ENCODE measurements around the gene SLC4A9. TPM values are rescaled to one million over a fixed set of nuclear protein-coding genes. Genes with fewer than 3 reads are reported as not detected.

SLC4A9 gene, protein sequence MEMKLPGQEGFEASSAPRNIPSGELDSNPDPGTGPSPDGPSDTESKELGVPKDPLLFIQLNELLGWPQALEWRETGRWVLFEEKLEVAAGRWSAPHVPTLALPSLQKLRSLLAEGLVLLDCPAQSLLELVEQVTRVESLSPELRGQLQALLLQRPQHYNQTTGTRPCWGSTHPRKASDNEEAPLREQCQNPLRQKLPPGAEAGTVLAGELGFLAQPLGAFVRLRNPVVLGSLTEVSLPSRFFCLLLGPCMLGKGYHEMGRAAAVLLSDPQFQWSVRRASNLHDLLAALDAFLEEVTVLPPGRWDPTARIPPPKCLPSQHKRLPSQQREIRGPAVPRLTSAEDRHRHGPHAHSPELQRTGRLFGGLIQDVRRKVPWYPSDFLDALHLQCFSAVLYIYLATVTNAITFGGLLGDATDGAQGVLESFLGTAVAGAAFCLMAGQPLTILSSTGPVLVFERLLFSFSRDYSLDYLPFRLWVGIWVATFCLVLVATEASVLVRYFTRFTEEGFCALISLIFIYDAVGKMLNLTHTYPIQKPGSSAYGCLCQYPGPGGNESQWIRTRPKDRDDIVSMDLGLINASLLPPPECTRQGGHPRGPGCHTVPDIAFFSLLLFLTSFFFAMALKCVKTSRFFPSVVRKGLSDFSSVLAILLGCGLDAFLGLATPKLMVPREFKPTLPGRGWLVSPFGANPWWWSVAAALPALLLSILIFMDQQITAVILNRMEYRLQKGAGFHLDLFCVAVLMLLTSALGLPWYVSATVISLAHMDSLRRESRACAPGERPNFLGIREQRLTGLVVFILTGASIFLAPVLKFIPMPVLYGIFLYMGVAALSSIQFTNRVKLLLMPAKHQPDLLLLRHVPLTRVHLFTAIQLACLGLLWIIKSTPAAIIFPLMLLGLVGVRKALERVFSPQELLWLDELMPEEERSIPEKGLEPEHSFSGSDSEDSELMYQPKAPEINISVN
- total RNA-seq (2022) (0.37 TPM in 1 of 2 replicates, not detected in the other), Bru-seq, nascent RNA (percentile 20 among the genes with signal in this experiment), BruChase-seq, experiment 1, labeled RNA remaining after a 6-hour chase (percentile 9 among the genes with signal in this experiment), BruChase-seq, experiment 2, labeled RNA remaining after a 2-hour chase (percentile 20 among the genes with signal in this experiment)
- long read RNA-seq: 0 reads

- POLR2A ChIA-PET: interaction anchor here (0.6 kb wide), 1 partner anchor 201 kb away, joined by 3 read pairs; no protein-coding TSS in a partner anchor
- H3K27ac Mint-ChIP-seq (ENCODE audit: low read depth, unreplicated experiment): no peak within 1 kb of the TSS
- H3K27me3 Mint-ChIP-seq (ENCODE audit: insufficient read depth, unreplicated experiment): no peaks in the 10 kb centered on the region
- CTCF ChIA-PET: interaction anchor here (0.6 to 10.7 kb wide), 13 partner anchors 8 to 362 kb away, joined by 3 to 286 read pairs (median 4); partner anchors contain the start of genes EIF4EBP3 and HBEGF
- H3K4me1 Mint-ChIP-seq (ENCODE audit: insufficient read depth, unreplicated experiment): peaks cover 8% of the 10 kb centered on the region
- no peak for TF ChIP-seq CTCF (IDR thresholded peaks at IDR 0.05; ENCODE audit: unreplicated experiment)
- H3K4me3 Mint-ChIP-seq (ENCODE audit: unreplicated experiment): no peak within 1 kb of the TSS
- no peaks in the 10 kb centered on the region for H3K36me3 Mint-ChIP-seq (ENCODE audit: insufficient read depth, unreplicated experiment)
- no peaks in the 10 kb centered on the region for H3K9me3 Mint-ChIP-seq (ENCODE audit: unreplicated experiment)
- no TSS peak for BruUV-seq (replicated peaks)
- intact Hi-C loops (cut with micrococcal nuclease): no loop called here
- no peak for DNase-seq (ENCODE audit: unreplicated experiment)
These were observed at the start of gene SLC4A9 for GRCh38 chr5:140360101-140360500. TSS of gene SLC4A9 (plus strand) at chr5:140360194. CDS start at chr5:140360237, 43 bp downstream.

DNA sequence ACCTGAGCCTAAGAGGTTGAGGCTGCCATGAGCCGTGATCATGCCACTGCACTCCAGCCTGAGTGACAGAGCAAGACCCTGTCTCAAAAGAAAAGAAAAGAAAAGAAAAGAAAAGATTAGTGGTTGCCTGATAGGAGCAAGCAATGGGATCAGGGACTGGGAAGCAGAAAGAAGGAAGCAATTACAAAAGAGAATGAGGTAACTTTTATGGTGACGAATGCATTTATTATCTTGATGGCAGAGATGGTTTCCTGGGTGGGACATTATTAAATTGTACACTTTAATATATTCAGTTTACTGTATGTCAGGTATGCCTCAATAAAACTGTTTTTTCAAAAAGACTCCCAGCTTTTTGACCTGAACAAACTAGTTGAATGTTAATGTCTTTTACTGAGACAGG, 49.6 kb upstream of the SLC4A9 start:
- H3K4me1 Mint-ChIP-seq (ENCODE audit: insufficient read depth, unreplicated experiment): peaks cover 22% of the 10 kb centered on the region
- no peak overlapping the region for H3K4me3 Mint-ChIP-seq (ENCODE audit: unreplicated experiment)
- POLR2A ChIA-PET: interaction anchor here (0.6 to 3.2 kb wide), 9 partner anchors 10 to 65 kb away, joined by 3 to 14 read pairs (median 5); partner anchors contain the start of gene HBEGF
- CTCF ChIA-PET: interaction anchor here (0.9 to 7.6 kb wide), 4 partner anchors 18 to 66 kb away, joined by 3 to 52 read pairs (median 18); partner anchors contain the start of gene HBEGF
- DNase-seq (ENCODE audit: unreplicated experiment): no peak
- H3K36me3 Mint-ChIP-seq (ENCODE audit: insufficient read depth, unreplicated experiment): no peaks in the 10 kb centered on the region
- no peaks in the 10 kb centered on the region for H3K9me3 Mint-ChIP-seq (ENCODE audit: unreplicated experiment)
- intact Hi-C loops (cut with micrococcal nuclease): no loop called here
- no peak overlapping the region for H3K27ac Mint-ChIP-seq (ENCODE audit: low read depth, unreplicated experiment)
- H3K27me3 Mint-ChIP-seq (ENCODE audit: insufficient read depth, unreplicated experiment): no peaks in the 10 kb centered on the region
- TF ChIP-seq CTCF (IDR thresholded peaks at IDR 0.05; ENCODE audit: unreplicated experiment): no peak
- BruUV-seq (replicated peaks): no TSS peak

DNA sequence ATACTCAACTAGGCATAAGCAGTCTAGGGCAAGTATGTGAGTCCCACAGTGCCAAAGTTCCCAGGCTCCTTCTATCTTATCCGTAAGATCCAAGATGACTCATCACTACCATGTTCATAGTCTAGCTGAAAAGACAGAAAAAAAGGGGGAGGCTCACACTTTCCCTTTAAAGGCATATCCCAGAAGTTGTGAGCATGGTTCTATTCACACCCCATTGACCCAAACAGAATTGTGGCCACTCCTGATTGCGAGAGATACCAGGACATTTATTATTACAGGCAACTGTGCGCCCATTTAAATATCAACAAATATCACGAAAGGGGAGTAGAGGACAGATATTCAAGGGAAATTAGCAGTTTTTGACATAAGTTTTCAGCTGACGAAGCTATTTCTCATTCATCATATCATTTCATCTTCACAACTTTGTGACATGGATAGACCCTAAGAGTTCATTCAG, 49.0 kb upstream of the SLC4A9 start:
- intact Hi-C loops (cut with micrococcal nuclease): no loop called here
- no peaks in the 10 kb centered on the region for H3K36me3 Mint-ChIP-seq (ENCODE audit: insufficient read depth, unreplicated experiment)
- no peak overlapping the region for H3K4me3 Mint-ChIP-seq (ENCODE audit: unreplicated experiment)
- DNase-seq (ENCODE audit: unreplicated experiment): peak; percentile 93
- POLR2A ChIA-PET: interaction anchor here (0.6 to 3.2 kb wide), 10 partner anchors 8 to 66 kb away, joined by 3 to 21 read pairs (median 6); partner anchors contain the start of genes HBEGF and PFDN1
- no peaks in the 10 kb centered on the region for H3K9me3 Mint-ChIP-seq (ENCODE audit: unreplicated experiment)
- no peaks in the 10 kb centered on the region for H3K27me3 Mint-ChIP-seq (ENCODE audit: insufficient read depth, unreplicated experiment)
- TF ChIP-seq CTCF (IDR thresholded peaks at IDR 0.05; ENCODE audit: unreplicated experiment): no peak
- no TSS peak for BruUV-seq (replicated peaks)
- peaks cover 22% of the 10 kb centered on the region for H3K4me1 Mint-ChIP-seq (ENCODE audit: insufficient read depth, unreplicated experiment)
- CTCF ChIA-PET: interaction anchor here (0.6 to 7.6 kb wide), 10 partner anchors 11 to 106 kb away, joined by 3 to 52 read pairs (median 4); partner anchors contain the start of gene HBEGF
- peak overlapping the region; percentile 60 for H3K27ac Mint-ChIP-seq (ENCODE audit: low read depth, unreplicated experiment)

Measured in MCF 10A (cell line).